ENCODE results near the gene TBC1D4.

GRCh38 chr13:75419656-75420055 lies 62.3 kb downstream of the TBC1D4 start:
- TF ChIP-seq, protein P1, sequence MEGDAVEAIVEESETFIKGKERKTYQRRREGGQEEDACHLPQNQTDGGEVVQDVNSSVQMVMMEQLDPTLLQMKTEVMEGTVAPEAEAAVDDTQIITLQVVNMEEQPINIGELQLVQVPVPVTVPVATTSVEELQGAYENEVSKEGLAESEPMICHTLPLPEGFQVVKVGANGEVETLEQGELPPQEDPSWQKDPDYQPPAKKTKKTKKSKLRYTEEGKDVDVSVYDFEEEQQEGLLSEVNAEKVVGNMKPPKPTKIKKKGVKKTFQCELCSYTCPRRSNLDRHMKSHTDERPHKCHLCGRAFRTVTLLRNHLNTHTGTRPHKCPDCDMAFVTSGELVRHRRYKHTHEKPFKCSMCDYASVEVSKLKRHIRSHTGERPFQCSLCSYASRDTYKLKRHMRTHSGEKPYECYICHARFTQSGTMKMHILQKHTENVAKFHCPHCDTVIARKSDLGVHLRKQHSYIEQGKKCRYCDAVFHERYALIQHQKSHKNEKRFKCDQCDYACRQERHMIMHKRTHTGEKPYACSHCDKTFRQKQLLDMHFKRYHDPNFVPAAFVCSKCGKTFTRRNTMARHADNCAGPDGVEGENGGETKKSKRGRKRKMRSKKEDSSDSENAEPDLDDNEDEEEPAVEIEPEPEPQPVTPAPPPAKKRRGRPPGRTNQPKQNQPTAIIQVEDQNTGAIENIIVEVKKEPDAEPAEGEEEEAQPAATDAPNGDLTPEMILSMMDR (IDR thresholded peaks at IDR 0.05), result no peak
- TF ChIP-seq POLR2A (IDR thresholded peaks at IDR 0.05), result no peak
